Gastroesophageal sphincter (tissue), 3 donors: Measurements from ENCODE around the gene POC5.

Experiments
- CTCF ChIP-seq, 4 experiments: fragments of 200-600 bp in 2 of 4; fragments of 450-650 bp in 2 of 4; sonication (generic) in 1 of 4; IDR thresholded peaks; one replicate each; pipeline ENCODE4 v1.5.1; 2017 to 2019; ENCODE audit warnings: antibody characterized with exemption in 4 of 4, mild to moderate bottlenecking in 2 of 4, moderate library complexity in 2 of 4
- POLR2A ChIP-seq, 2 donors: fragments of 450-650 bp; IDR thresholded peaks; one replicate each; pipeline ENCODE4 v1.6.1; 2017; ENCODE audit warnings: antibody characterized with exemption in 2 of 2, mild to moderate bottlenecking in 2 of 2, moderate library complexity in 1 of 2

DNA sequence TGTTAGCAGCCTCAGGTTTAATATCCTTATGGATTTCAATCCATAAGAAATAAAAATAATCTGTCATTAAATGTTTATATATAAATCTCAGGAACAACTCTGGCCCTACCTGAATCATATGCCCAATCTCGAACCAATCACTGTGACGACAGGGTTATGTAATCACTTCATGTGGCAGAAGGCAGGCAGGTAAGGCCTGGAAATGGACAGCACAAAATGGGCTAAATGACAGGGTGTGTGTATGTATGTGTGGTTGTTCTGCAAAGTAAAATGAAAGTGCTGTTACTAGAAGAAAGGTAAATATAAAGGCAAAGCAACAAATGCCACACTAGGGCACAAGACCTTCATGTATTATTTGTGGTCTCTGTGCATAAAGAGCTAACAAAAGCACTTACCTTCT is 86.4 kb downstream of the POC5 start:
- TF ChIP-seq CTCF (IDR thresholded peaks at IDR 0.05) (no peak), POLR2A (IDR thresholded peaks at IDR 0.05) (no peak)
